GM23338 (cell line): Measurements from ENCODE around the gene MTREX. TPM values are rescaled to one million over a fixed set of nuclear protein-coding genes. Genes with fewer than 3 reads are reported as not detected.

Experiments
- ATAC-seq: fragments of 200-7000 bp; cut with Tn5 transposase; 3 replicates; pipeline ENCODE4 v1.9.1; 2020
- DNase-seq: peaks from one replicate; pipeline ENCODE4 v3.0.0-alpha.2; 2015; ENCODE audit warnings: low spot score
- H2AFZ ChIP-seq: fragments of 200-600 bp; sonication (generic); 2 replicates; pipeline ENCODE4 v1.8.0; 2016; ENCODE audit warnings: antibody characterized with exemption, mild to moderate bottlenecking, moderate library complexity
- H3F3A ChIP-seq: fragments of 200-600 bp; sonication (generic); replicated peaks from 2 replicates; pipeline ENCODE4 v1.8.0; 2017; ENCODE audit warnings: antibody characterized with exemption, mixed run types, low read depth
- H3K27ac ChIP-seq: fragments of 200-600 bp; sonication (generic); 2 replicates; pipeline ENCODE4 v1.6.1; 2016; ENCODE audit warnings: low read depth
- H3K27me3 ChIP-seq: fragments of 200-600 bp; sonication (generic); 2 replicates; pipeline ENCODE4 v1.8.0; 2016; ENCODE audit warnings: mild to moderate bottlenecking, mixed run types, moderate library complexity; ENCODE audit not compliant: insufficient read depth
- H3K36me3 ChIP-seq: fragments of 200-600 bp; sonication (generic); 2 replicates; pipeline ENCODE4 v1.8.0; 2016; ENCODE audit warnings: mild to moderate bottlenecking; ENCODE audit not compliant: insufficient read depth
- H3K4me1 ChIP-seq: fragments of 200-600 bp; sonication (generic); 2 replicates; pipeline ENCODE4 v1.8.0; 2016; ENCODE audit warnings: mild to moderate bottlenecking, moderate library complexity; ENCODE audit not compliant: insufficient read depth
- H3K4me2 ChIP-seq: fragments of 200-600 bp; sonication (generic); 2 replicates; pipeline ENCODE4 v1.7.1; 2017; ENCODE audit warnings: mixed run types
- H3K4me3 ChIP-seq: fragments of 200-600 bp; sonication (generic); 2 replicates; pipeline ENCODE4 v1.6.1; 2016; ENCODE audit warnings: mixed run types
- H3K79me2 ChIP-seq: fragments of 200-600 bp; sonication (generic); replicated peaks from 2 replicates; pipeline ENCODE4 v1.8.0; 2017; ENCODE audit warnings: mild to moderate bottlenecking; ENCODE audit not compliant: insufficient read depth
- H3K9me2 ChIP-seq: fragments of 200-600 bp; sonication (generic); 2 replicates; pipeline ENCODE4 v1.8.0; 2017; ENCODE audit not compliant: insufficient read depth
- H4K20me1 ChIP-seq: fragments of 200-600 bp; sonication (generic); replicated peaks from 2 replicates; pipeline ENCODE4 v1.8.0; 2017; ENCODE audit warnings: mild to moderate bottlenecking; ENCODE audit not compliant: insufficient read depth
- H3K27ac Mint-ChIP-seq: 2 replicates; pipeline ENCODE4 v1.8.0; 2020; ENCODE audit warnings: inconsistent platforms, mild to moderate bottlenecking, moderate library complexity, mixed read lengths
- H3K27me3 Mint-ChIP-seq: 3 replicates; pipeline ENCODE4 v1.8.0; 2022; ENCODE audit warnings: low read depth, mild to moderate bottlenecking, moderate library complexity, mixed read lengths, inconsistent platforms; ENCODE audit not compliant: insufficient read depth, poor library complexity
- H3K36me3 Mint-ChIP-seq: 3 replicates; pipeline ENCODE4 v1.8.0; 2021; ENCODE audit warnings: low read depth, mild to moderate bottlenecking, inconsistent platforms, moderate library complexity, mixed read lengths
- H3K4me1 Mint-ChIP-seq: 3 replicates; pipeline ENCODE4 v1.8.0; 2020; ENCODE audit warnings: mild to moderate bottlenecking, inconsistent platforms, mixed read lengths
- H3K4me3 Mint-ChIP-seq: 3 replicates; pipeline ENCODE4 v1.8.0; 2021; ENCODE audit warnings: moderate library complexity, mild to moderate bottlenecking, inconsistent platforms, mixed read lengths
- H3K9me3 Mint-ChIP-seq: 3 replicates; pipeline ENCODE4 v1.8.0; 2020; ENCODE audit warnings: moderate library complexity, mild to moderate bottlenecking, inconsistent platforms, mixed read lengths
- CREB1 ChIP-seq: fragments of 250-450 bp; sonication (Bioruptor Pico); IDR thresholded peaks from 2 replicates; pipeline ENCODE4 v1.5.0; 2020; ENCODE audit warnings: low read depth, mild to moderate bottlenecking, moderate library complexity
- CTCF ChIP-seq, 2 experiments: fragments of 200-600 bp in 1 of 2; sonication (generic) in 1 of 2; conservative IDR thresholded peaks; 2 replicates each; pipeline versions ENCODE4 v1.5.1 to v1.6.1; 2016 to 2017; ENCODE audit warnings: antibody characterized with exemption in 2 of 2, low read depth in 2 of 2, mild to moderate bottlenecking in 2 of 2, moderate library complexity in 1 of 2
- ETS1 ChIP-seq: IDR thresholded peaks from 2 replicates; pipeline ENCODE4 v1.6.1; 2016; ENCODE audit warnings: antibody characterized with exemption
- EZH2 ChIP-seq: fragments of 200-600 bp; sonication (generic); IDR thresholded peaks from one replicate; pipeline ENCODE4 v1.8.0; 2017; ENCODE audit warnings: antibody characterized with exemption, mild to moderate bottlenecking, low read depth; ENCODE audit not compliant: unreplicated experiment
- EZH2phosphoT487 ChIP-seq: fragments of 200-600 bp; sonication (generic); IDR thresholded peaks from one replicate; pipeline ENCODE4 v1.8.1; 2018; ENCODE audit warnings: antibody characterized with exemption; ENCODE audit not compliant: unreplicated experiment
- JUNB ChIP-seq: IDR thresholded peaks from one replicate; pipeline ENCODE4 v1.6.1; 2016; ENCODE audit warnings: antibody characterized with exemption; ENCODE audit not compliant: unreplicated experiment
- NANOG ChIP-seq: IDR thresholded peaks from 2 replicates; pipeline ENCODE4 v1.6.1; 2016; ENCODE audit warnings: antibody characterized with exemption, borderline replicate concordance
- POLR2AphosphoS5 ChIP-seq: IDR thresholded peaks from 2 replicates; pipeline ENCODE4 v1.6.1; 2016; ENCODE audit warnings: antibody characterized with exemption, low read depth
- REST ChIP-seq: IDR thresholded peaks from one replicate; pipeline ENCODE4 v1.6.1; 2018; ENCODE audit warnings: antibody characterized with exemption; ENCODE audit not compliant: unreplicated experiment
- STAT1 ChIP-seq: IDR thresholded peaks from one replicate; pipeline ENCODE4 v1.6.1; 2016; ENCODE audit warnings: antibody characterized with exemption; ENCODE audit not compliant: unreplicated experiment
- ZNF114 ChIP-seq: fragments of 250-450 bp; sonication (Bioruptor Pico); IDR thresholded peaks from 2 replicates; pipeline ENCODE4 v1.5.0; 2020; ENCODE audit warnings: mild to moderate bottlenecking, moderate library complexity
- ZNF331 ChIP-seq: fragments of 250-450 bp; sonication (Bioruptor Pico); IDR thresholded peaks from 2 replicates; pipeline ENCODE4 v1.5.0; 2020; ENCODE audit warnings: low read depth, mild to moderate bottlenecking, moderate library complexity
- polyA plus RNA-seq: library from polyadenylated mRNA; unstranded; fragments of >200 nt; fragmentation: Nextera tagmentation; extraction: Ambion mirVana; gene quantifications from 2 replicates; pipeline ENCODE4 v1.2.1, GENCODE V29; 2016
- total RNA-seq: library from RNA; depleted of rRNA; stranded (reverse); fragments of >200 nt; shearing (Covaris generic); gene quantifications from 2 replicates; pipeline ENCODE4 v1.2.3, GENCODE V29; 2014
- TF ChIP-seq, protein P1 (sequence below): fragments of 250-450 bp; sonication (Bioruptor Pico); IDR thresholded peaks from 2 replicates; pipeline ENCODE4 v1.5.0; 2020; ENCODE audit warnings: mild to moderate bottlenecking, moderate library complexity

Gene MTREX
- total and polyA plus RNA-seq, 2 experiments from 2014 or later, result 47.5 to 94.9 TPM

GRCh38 chr5:55386356-55386755, 78.6 kb downstream of the MTREX start:
- H3K4me2 ChIP-seq, result no peak overlapping the region
- no peak overlapping the region for H3K4me3 Mint-ChIP-seq
- peaks cover 3% of the 10 kb centered on the region; the same call in 1 of the 2 replicates for H3K36me3 ChIP-seq
- H3K27me3 ChIP-seq, result no peaks in the 10 kb centered on the region
- DNase-seq (no peak), ATAC-seq (no peak)
- peaks cover 2% of the 10 kb centered on the region for H3K27me3 Mint-ChIP-seq
- H3K36me3 Mint-ChIP-seq, result peaks cover 59% of the 10 kb centered on the region
- H3K27ac ChIP-seq, result no peak overlapping the region
- H3K9me2 ChIP-seq, result no peaks in the 10 kb centered on the region
- TF ChIP-seq EZH2phosphoT487 (no peak), JUNB (no peak), POLR2AphosphoS5 (no peak), ETS1 (no peak), STAT1 (no peak), EZH2 (no peak), NANOG (no peak), REST (no peak), ZNF114 (CRISPR knock-in tag) (no peak), ZNF331 (CRISPR knock-in tag) (no peak), CTCF (conservative IDR thresholded peaks at IDR 0.05; ENCODE audit: low read depth in 2 of 2) (no peak), CREB1 (CRISPR knock-in tag) (no peak)
- TF ChIP-seq, protein P1, sequence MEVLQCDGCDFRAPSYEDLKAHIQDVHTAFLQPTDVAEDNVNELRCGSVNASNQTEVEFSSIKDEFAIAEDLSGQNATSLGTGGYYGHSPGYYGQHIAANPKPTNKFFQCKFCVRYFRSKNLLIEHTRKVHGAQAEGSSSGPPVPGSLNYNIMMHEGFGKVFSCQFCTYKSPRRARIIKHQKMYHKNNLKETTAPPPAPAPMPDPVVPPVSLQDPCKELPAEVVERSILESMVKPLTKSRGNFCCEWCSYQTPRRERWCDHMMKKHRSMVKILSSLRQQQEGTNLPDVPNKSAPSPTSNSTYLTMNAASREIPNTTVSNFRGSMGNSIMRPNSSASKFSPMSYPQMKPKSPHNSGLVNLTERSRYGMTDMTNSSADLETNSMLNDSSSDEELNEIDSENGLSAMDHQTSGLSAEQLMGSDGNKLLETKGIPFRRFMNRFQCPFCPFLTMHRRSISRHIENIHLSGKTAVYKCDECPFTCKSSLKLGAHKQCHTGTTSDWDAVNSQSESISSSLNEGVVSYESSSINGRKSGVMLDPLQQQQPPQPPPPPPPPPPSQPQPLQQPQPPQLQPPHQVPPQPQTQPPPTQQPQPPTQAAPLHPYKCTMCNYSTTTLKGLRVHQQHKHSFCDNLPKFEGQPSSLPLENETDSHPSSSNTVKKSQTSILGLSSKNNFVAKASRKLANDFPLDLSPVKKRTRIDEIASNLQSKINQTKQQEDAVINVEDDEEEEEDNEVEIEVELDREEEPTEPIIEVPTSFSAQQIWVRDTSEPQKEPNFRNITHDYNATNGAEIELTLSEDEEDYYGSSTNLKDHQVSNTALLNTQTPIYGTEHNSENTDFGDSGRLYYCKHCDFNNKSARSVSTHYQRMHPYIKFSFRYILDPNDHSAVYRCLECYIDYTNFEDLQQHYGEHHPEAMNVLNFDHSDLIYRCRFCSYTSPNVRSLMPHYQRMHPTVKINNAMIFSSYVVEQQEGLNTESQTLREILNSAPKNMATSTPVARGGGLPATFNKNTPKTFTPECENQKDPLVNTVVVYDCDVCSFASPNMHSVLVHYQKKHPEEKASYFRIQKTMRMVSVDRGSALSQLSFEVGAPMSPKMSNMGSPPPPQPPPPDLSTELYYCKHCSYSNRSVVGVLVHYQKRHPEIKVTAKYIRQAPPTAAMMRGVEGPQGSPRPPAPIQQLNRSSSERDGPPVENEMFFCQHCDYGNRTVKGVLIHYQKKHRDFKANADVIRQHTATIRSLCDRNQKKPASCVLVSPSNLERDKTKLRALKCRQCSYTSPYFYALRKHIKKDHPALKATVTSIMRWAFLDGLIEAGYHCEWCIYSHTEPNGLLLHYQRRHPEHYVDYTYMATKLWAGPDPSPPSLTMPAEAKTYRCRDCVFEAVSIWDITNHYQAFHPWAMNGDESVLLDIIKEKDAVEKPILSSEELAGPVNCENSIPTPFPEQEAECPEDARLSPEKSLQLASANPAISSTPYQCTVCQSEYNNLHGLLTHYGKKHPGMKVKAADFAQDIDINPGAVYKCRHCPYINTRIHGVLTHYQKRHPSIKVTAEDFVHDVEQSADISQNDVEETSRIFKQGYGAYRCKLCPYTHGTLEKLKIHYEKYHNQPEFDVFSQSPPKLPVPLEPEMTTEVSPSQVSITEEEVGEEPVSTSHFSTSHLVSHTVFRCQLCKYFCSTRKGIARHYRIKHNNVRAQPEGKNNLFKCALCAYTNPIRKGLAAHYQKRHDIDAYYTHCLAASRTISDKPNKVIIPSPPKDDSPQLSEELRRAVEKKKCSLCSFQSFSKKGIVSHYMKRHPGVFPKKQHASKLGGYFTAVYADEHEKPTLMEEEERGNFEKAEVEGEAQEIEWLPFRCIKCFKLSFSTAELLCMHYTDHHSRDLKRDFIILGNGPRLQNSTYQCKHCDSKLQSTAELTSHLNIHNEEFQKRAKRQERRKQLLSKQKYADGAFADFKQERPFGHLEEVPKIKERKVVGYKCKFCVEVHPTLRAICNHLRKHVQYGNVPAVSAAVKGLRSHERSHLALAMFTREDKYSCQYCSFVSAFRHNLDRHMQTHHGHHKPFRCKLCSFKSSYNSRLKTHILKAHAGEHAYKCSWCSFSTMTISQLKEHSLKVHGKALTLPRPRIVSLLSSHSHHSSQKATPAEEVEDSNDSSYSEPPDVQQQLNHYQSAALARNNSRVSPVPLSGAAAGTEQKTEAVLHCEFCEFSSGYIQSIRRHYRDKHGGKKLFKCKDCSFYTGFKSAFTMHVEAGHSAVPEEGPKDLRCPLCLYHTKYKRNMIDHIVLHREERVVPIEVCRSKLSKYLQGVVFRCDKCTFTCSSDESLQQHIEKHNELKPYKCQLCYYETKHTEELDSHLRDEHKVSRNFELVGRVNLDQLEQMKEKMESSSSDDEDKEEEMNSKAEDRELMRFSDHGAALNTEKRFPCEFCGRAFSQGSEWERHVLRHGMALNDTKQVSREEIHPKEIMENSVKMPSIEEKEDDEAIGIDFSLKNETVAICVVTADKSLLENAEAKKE (CRISPR knock-in tag), result no peak
- peaks cover 4% of the 10 kb centered on the region; the same call in 2 of the 3 replicates for H3K9me3 Mint-ChIP-seq
- H2AFZ ChIP-seq, result no peak overlapping the region
- peaks cover 21% of the 10 kb centered on the region for H3K79me2 ChIP-seq
- no peak overlapping the region for H3K4me3 ChIP-seq
- no peak overlapping the region for H3K27ac Mint-ChIP-seq
- no peaks in the 10 kb centered on the region for H4K20me1 ChIP-seq
- H3F3A ChIP-seq, result no peaks in the 10 kb centered on the region
- H3K4me1 Mint-ChIP-seq, result peaks cover 28% of the 10 kb centered on the region; the same call in 2 of the 3 replicates
- H3K4me1 ChIP-seq, result 0 out of 2 replicates have a peak, but pooled peaks cover 8% of the 10 kb centered on the region
